ENCODE data around the gene MAP4K4. TPM values are rescaled to one million over a fixed set of nuclear protein-coding genes. Genes with fewer than 3 reads are reported as not detected.
"Not testable (repeated sequence)": the region's sequence is repeated elsewhere in the genome, so short reads cannot be mapped to it uniquely, and the experiment has no call there.

The MAP4K4 gene
- total RNA-seq, 2 donors from 2014 or later = 26.8 to 30.7 TPM

- intact Hi-C loops (cut with DNase I) = no loop called here
- no peaks in the 10 kb centered on the region for H3K27me3 ChIP-seq
- H3K4me1 ChIP-seq = no peaks in the 10 kb centered on the region
- no peak for TF ChIP-seq CTCF (IDR thresholded peaks at IDR 0.05)
- H3K9ac ChIP-seq (ENCODE audit: low read depth in 2 of 2, low read length in 2 of 2) = no peak overlapping the region
- H3K4me3 ChIP-seq = no peak overlapping the region
- H3K27ac ChIP-seq = peak overlapping the region; percentile 6
- H3K36me3 ChIP-seq = no peaks in the 10 kb centered on the region
- DNase-seq = no peak
- H3K9me3 ChIP-seq = no peaks in the 10 kb centered on the region
These were observed 69.6 kb downstream of the MAP4K4 start for GRCh38 chr2:101766871-101767739.

DNA sequence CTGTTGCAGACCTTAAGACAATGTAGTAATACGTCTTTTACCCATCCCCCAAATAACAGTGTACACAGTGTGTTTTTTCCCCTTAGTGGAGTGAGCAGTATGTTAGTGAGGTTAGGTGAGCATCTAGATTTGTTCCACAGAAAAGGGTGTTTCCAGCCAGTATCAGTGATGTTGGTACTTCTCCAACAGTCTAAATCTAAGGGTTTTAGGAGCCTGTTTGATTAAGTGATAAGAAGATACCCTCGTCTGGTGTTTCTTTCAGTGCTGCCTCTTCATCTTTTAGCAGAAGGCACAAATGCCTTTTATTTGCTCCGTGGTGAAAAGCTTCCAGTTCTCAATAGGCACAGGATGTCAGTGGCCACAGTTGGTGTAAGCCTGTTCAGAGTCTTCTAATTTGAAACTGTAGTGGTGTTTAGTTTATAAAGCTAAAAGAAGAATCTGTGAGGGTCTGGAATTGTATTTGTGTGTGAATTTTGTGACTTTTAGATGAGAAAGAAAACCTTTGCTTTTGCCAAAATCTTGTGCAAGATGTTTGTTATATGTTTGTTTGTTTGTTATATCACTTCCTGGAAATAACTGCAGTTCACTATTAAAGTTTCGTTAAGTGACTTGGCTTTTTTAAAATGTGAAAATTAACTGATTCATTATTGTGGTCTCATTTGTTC is 71.2 kb downstream of the MAP4K4 start:
- Histone ChIP-seq H3K27me3 (no peaks in the 10 kb centered on the region), H3K4me1 (no peaks in the 10 kb centered on the region), H3K36me3 (no peaks in the 10 kb centered on the region), H3K4me3 (no peak overlapping the region), H3K9ac (ENCODE audit: low read depth in 2 of 2, low read length in 2 of 2) (no peak overlapping the region), H3K9me3 (no peaks in the 10 kb centered on the region), H3K27ac (no peak overlapping the region)
- no peak for DNase-seq
- intact Hi-C loops (cut with DNase I) = no loop called here
- TF ChIP-seq CTCF (IDR thresholded peaks at IDR 0.05) = no peak

- H3K9ac ChIP-seq (ENCODE audit: low read depth in 2 of 2, low read length in 2 of 2); H3K27me3 ChIP-seq; H3K4me3 ChIP-seq; H3K9me3 ChIP-seq; H3K36me3 ChIP-seq; DNase-seq; intact Hi-C loops (cut with DNase I); H3K27ac ChIP-seq; H3K4me1 ChIP-seq: not testable (repeated sequence)
These were observed 72.2 kb downstream of the MAP4K4 start for GRCh38 chr2:101769726-101770125.

DNA sequence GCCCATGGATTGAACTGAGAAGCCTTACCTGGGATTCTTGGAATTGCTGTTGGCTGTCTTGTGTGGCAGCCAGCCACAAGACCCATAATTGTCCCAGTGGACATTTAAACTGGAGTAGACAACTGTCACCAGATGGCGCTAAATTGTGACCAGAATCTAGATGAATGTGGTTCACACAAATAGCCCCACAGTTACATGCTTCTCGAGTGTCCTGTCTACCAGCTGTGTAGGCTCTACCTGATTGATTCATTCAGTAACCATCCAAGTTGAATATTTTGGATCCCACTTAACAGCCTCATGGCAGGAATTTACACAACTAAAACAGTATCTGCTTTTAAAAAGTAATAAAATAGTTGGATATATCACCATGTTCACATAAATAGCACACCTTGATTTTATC is 73.2 kb downstream of the MAP4K4 start:
- Histone ChIP-seq H3K27ac (no peak overlapping the region), H3K4me3 (no peak overlapping the region), H3K9ac (ENCODE audit: low read depth in 2 of 2, low read length in 2 of 2) (no peak overlapping the region), H3K9me3 (no peaks in the 10 kb centered on the region), H3K36me3 (no peaks in the 10 kb centered on the region), H3K4me1 (no peaks in the 10 kb centered on the region), H3K27me3 (no peaks in the 10 kb centered on the region)
- DNase-seq = peak; percentile 56
- peak; percentile 40 for TF ChIP-seq CTCF (IDR thresholded peaks at IDR 0.05)
- intact Hi-C loops (cut with DNase I) = no loop called here

- H3K27me3 ChIP-seq = no peaks in the 10 kb centered on the region
- DNase-seq = no peak
- no peak overlapping the region for H3K4me3 ChIP-seq
- H3K9ac ChIP-seq (ENCODE audit: low read depth in 2 of 2, low read length in 2 of 2) = no peak overlapping the region
- intact Hi-C loops (cut with DNase I) = no loop called here
- H3K4me1 ChIP-seq = no peaks in the 10 kb centered on the region
- no peaks in the 10 kb centered on the region for H3K36me3 ChIP-seq
- no peak for TF ChIP-seq CTCF (IDR thresholded peaks at IDR 0.05)
- no peaks in the 10 kb centered on the region for H3K9me3 ChIP-seq
- no peak overlapping the region for H3K27ac ChIP-seq
These were observed 73.9 kb downstream of the MAP4K4 start for GRCh38 chr2:101771227-101771902.
